HFFc6 (cell line): Measurements from ENCODE around the gene LIMS1. TPM values are rescaled to one million over a fixed set of nuclear protein-coding genes. Genes with fewer than 3 reads are reported as not detected.

Experiments used
- DNase-seq: peaks from one replicate; pipeline ENCODE4 v3.0.0-alpha.2; 2018
- H3K27ac Mint-ChIP-seq: 2 replicates; pipeline ENCODE4 v1.8.0; 2020; ENCODE audit warnings: mild to moderate bottlenecking, mixed read lengths
- H3K27me3 Mint-ChIP-seq: 2 replicates; pipeline ENCODE4 v1.8.0; 2021; ENCODE audit warnings: mild to moderate bottlenecking, moderate library complexity, mixed read lengths; ENCODE audit not compliant: insufficient read depth
- H3K36me3 Mint-ChIP-seq: 2 replicates; pipeline ENCODE4 v1.8.0; 2021; ENCODE audit warnings: low read depth, mixed read lengths
- H3K4me1 Mint-ChIP-seq: 2 replicates; pipeline ENCODE4 v1.8.0; 2020; ENCODE audit warnings: low read depth, mixed read lengths
- H3K4me3 Mint-ChIP-seq: 2 replicates; pipeline ENCODE4 v1.8.0; 2020; ENCODE audit warnings: mild to moderate bottlenecking, moderate library complexity, mixed read lengths
- H3K9me3 Mint-ChIP-seq: 2 replicates; pipeline ENCODE4 v1.8.0; 2020; ENCODE audit warnings: mild to moderate bottlenecking, mixed read lengths
- total RNA-seq, 6 experiments: library from RNA; stranded (reverse); fragmentation: NEBNext Ultra II Directional; extraction: Animal tissue kit (Norgen Biotek cat#: 25700); gene quantifications; 2 replicates in 1 of 6; 3 replicates in 5 of 6; pipeline ENCODE4 v1.2.3, GENCODE V29; 2021
- TF ChIP-seq, protein P1 (sequence below): fragments of 200-600 bp; sonication (generic); IDR thresholded peaks from 2 replicates; pipeline ENCODE4 v1.5.0; 2021; ENCODE audit warnings: antibody characterized with exemption, mild to moderate bottlenecking

LIMS1 gene
- total RNA-seq, 6 experiments from 2014 or later, result 57.0 to 58.7 (median 57.8) TPM

DNA sequence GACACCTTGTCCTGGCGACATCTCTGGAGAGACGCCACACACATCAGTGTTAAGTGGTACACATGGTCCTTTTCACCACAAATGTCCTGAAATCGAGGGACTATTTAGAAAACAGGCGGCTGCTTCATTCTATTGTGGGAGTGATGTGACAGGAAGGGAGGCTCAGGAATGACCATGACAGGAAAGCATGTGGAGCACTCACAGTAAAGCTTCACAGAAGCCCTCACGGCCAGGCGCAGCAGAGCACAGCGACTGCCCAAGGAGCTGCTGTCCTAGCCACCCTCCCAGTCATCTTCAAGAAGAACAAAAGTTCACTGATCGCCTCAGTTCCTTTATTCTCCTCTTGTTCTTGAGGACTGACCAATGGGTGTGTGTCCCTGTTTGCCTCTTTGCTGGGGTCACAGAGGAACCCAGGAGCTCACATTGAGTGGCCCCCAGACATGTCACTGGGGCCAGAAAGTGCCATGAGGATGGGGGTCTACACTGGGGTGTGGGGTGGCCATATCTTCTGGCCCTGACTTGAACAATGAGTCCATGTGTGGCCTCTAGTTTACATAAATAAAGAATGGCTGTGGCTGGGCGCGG is 100.4 kb downstream of the LIMS1 start:
- TF ChIP-seq, protein P1, sequence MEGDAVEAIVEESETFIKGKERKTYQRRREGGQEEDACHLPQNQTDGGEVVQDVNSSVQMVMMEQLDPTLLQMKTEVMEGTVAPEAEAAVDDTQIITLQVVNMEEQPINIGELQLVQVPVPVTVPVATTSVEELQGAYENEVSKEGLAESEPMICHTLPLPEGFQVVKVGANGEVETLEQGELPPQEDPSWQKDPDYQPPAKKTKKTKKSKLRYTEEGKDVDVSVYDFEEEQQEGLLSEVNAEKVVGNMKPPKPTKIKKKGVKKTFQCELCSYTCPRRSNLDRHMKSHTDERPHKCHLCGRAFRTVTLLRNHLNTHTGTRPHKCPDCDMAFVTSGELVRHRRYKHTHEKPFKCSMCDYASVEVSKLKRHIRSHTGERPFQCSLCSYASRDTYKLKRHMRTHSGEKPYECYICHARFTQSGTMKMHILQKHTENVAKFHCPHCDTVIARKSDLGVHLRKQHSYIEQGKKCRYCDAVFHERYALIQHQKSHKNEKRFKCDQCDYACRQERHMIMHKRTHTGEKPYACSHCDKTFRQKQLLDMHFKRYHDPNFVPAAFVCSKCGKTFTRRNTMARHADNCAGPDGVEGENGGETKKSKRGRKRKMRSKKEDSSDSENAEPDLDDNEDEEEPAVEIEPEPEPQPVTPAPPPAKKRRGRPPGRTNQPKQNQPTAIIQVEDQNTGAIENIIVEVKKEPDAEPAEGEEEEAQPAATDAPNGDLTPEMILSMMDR, result no peak
- H3K4me1 Mint-ChIP-seq, result peaks cover 92% of the 10 kb centered on the region
- H3K27me3 Mint-ChIP-seq, result no peaks in the 10 kb centered on the region
- H3K9me3 Mint-ChIP-seq, result no peaks in the 10 kb centered on the region
- H3K27ac Mint-ChIP-seq, result no peak overlapping the region; the same call in 1 of the 2 replicates
- H3K36me3 Mint-ChIP-seq, result no peaks in the 10 kb centered on the region
- DNase-seq, result no peak
- no peak overlapping the region for H3K4me3 Mint-ChIP-seq

DNA sequence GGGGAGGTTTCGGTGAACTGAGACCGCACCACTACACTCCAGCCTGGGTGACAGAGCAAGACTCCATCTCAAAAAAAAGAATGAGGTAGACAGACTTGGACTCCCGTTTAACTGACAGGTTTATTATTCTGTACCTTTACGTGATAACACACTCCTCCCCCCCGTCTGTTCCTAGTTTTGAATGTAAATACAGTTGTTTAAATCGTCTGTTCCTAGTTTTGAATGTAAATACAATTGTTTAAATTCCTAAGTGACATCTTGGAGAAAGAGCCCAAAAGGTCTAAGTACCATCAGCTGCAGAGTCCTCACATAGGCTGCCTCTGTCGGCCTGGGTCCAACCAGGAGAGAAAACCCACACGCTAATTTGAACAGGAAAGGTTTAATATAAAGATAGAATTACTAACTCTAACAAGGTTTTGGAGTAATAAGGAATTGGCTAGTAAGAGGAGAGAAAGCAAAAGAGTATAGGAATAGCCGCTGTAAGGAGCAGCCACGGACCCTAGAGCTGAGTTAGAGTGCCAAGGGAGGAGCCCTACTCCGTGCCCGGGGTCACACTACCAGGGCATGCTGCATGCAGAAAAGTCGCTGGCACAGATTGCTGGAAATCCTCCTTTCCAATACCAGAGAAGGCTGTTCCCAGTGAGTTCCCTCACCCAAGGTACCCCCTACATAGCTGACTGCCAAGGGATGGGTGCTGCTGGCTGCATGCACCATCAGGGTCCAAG is 101.5 kb downstream of the LIMS1 start:
- no peaks in the 10 kb centered on the region for H3K36me3 Mint-ChIP-seq

DNA sequence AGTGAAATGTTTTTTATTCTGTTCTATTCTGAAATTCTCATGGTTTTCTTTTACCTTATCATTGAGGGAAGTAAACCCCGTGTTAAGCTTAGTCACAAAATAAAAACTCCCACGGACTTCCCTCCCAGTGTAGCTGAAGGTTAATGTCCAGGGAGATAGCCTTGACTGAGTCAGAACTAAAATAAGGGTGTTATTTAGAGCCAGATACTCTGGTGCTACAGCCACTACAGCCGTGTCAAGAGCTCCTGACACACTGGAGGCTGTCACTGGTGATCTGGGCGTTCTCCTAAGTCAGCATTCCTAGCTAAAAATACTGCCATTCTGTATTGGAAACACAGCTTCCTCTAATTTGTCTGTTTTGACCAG is 103.0 kb downstream of the LIMS1 start:
- no peaks in the 10 kb centered on the region for H3K9me3 Mint-ChIP-seq
- H3K27ac Mint-ChIP-seq, result peak overlapping the region; percentile 84
- peaks cover 91% of the 10 kb centered on the region for H3K4me1 Mint-ChIP-seq
- peak; percentile 82 for DNase-seq
- H3K27me3 Mint-ChIP-seq, result no peaks in the 10 kb centered on the region; the same call in 1 of the 2 replicates
- TF ChIP-seq, protein P1, result no peak
- peak overlapping the region; percentile 71 for H3K4me3 Mint-ChIP-seq
- H3K36me3 Mint-ChIP-seq, result no peaks in the 10 kb centered on the region

More for the DNA sequence above, 101.5 kb downstream of the LIMS1 start:
- no peaks in the 10 kb centered on the region for H3K9me3 Mint-ChIP-seq
- TF ChIP-seq, protein P1, result no peak
- peaks cover 93% of the 10 kb centered on the region for H3K4me1 Mint-ChIP-seq
- H3K27me3 Mint-ChIP-seq, result no peaks in the 10 kb centered on the region; the same call in 1 of the 2 replicates
- DNase-seq, result no peak
- H3K27ac Mint-ChIP-seq, result peak overlapping the region; percentile 84
- no peak overlapping the region for H3K4me3 Mint-ChIP-seq

DNA sequence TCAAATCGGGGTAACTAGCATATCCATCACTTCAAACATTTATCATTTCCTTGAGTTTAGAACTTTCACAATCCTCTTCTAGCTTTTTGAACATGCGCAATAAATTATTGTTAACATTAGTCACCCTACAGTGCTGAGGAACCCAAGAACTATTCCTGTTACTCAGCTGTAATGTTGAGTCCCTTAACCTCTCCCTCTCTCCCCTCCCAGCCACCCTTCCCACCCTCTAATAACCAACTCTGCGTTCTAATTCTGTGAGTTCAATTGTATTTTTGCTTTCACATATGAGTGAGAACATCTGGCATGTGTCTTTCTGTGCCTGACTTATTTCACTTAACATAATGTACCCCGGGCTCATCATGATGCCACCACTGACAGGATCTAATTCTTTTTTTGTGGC is 106.5 kb downstream of the LIMS1 start:
- Mint-ChIP-seq H3K4me3 (peak overlapping the region; percentile 82), H3K27me3 (no peaks in the 10 kb centered on the region; the same call in 1 of the 2 replicates)

DNA sequence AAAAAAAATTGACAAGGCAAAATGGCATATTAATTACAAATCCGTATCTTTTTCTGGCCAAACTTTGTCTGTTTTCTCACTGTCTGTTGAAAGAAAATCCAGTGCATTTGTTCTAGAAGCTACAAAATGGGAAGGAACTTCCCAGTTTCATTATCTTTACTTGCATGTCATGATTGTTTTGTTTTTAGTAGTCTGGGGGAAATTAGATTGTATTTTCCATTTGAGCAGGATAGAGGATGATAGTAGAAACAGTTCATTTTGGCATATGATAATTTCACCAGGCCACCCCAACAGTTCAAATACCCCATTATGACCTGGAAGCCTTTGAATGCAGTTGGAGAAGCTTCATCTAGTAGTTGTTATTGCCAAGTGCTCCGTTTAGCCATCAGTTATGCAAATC is 107.5 kb downstream of the LIMS1 start:
- peak overlapping the region; percentile 82 for H3K4me3 Mint-ChIP-seq
- no peaks in the 10 kb centered on the region; the same call in 1 of the 2 replicates for H3K27me3 Mint-ChIP-seq
- H3K36me3 Mint-ChIP-seq, result peaks cover 21% of the 10 kb centered on the region
- H3K9me3 Mint-ChIP-seq, result peaks cover 18% of the 10 kb centered on the region
- H3K27ac Mint-ChIP-seq, result peak overlapping the region; percentile 87
- peaks cover 64% of the 10 kb centered on the region for H3K4me1 Mint-ChIP-seq
- TF ChIP-seq, protein P1, result no peak
- no peak for DNase-seq

More for the DNA sequence above, 106.5 kb downstream of the LIMS1 start:
- TF ChIP-seq, protein P1, result no peak
- peak; percentile 87 for DNase-seq
- H3K4me1 Mint-ChIP-seq, result peaks cover 66% of the 10 kb centered on the region
- H3K9me3 Mint-ChIP-seq, result peaks cover 9% of the 10 kb centered on the region
- H3K27ac Mint-ChIP-seq, result peak overlapping the region; percentile 87
- peaks cover 14% of the 10 kb centered on the region for H3K36me3 Mint-ChIP-seq
